Mucosa of descending colon (tissue), 3 donors: Measurements from ENCODE around the gene ATXN7. TPM values are rescaled to one million over a fixed set of nuclear protein-coding genes. Genes with fewer than 3 reads are reported as not detected.
A peak's percentile ranks its signal among the peaks of the same experiment; 100 is the strongest.

ENCODE experiments used
- ATAC-seq: fragments of 200-7000 bp; cut with Tn5 transposase; one replicate; pipeline ENCODE4 v1.9.1; 2020; ENCODE audit warnings: mild to moderate bottlenecking, moderate library complexity
- DNase-seq, 3 donors: peaks; one replicate each; pipeline ENCODE4 v3.0.0-alpha.2; 2020
- H3K36me3 ChIP-seq: fragments of 200-600 bp; one replicate; pipeline ENCODE4 v1.8.0; 2021; ENCODE audit warnings: low read depth, mild to moderate bottlenecking
- H3K4me1 ChIP-seq: fragments of 200-600 bp; one replicate; pipeline ENCODE4 v1.8.0; 2021; ENCODE audit warnings: low read depth, mild to moderate bottlenecking
- H3K4me3 ChIP-seq: fragments of 200-600 bp; one replicate; pipeline ENCODE4 v1.8.0; 2021; ENCODE audit warnings: mild to moderate bottlenecking
- H3K9me3 ChIP-seq: fragments of 200-600 bp; one replicate; pipeline ENCODE4 v1.8.0; 2021; ENCODE audit warnings: mild to moderate bottlenecking
- intact Hi-C, 2 donors: fragments of 100-400 bp; cut with DNase I in 1 of 2; cut with micrococcal nuclease in 1 of 2; formaldehyde crosslinking; loops; one replicate each; pipeline versions ENCODE4 v1.11.0 to v1.11.1; 2022; cut with DNase I, micrococcal nuclease
- total RNA-seq, 3 donors: library from RNA; stranded (reverse); fragmentation: NEBNext Ultra II Directional in 2 of 3; extraction: Animal tissue kit (Norgen Biotek cat#: 25700) in 2 of 3; gene quantifications; one replicate each; pipeline versions ENCODE4 v1.2.1 to v1.2.4, GENCODE V29; 2021 to 2023
- TF ChIP-seq, protein P1 (sequence below): fragments of 200-600 bp; IDR thresholded peaks from one replicate; pipeline ENCODE4 v1.8.0; 2022; ENCODE audit warnings: antibody characterized with exemption, mild to moderate bottlenecking
- donor health status: DM: no; HTN: no; CAD: no; lungs with moderate emphysema.
- donor health status: DM: no; HTN: no; CAD: no.
- donor health status: DM: no; HTN: yes; CAD: no.

The ATXN7 gene
- total RNA-seq, 3 donors from 2014 or later: 41.2 to 57.4 (median 41.5) TPM

- DNase-seq (peak; percentile 91 to 96 (median 95)), ATAC-seq (peak; percentile 89)
- Histone ChIP-seq H3K36me3 (no peaks in the 10 kb centered on the region), H3K4me3 (peak within 1 kb of the TSS; percentile 46), H3K4me1 (peaks cover 21% of the 10 kb centered on the region), H3K9me3 (no peaks in the 10 kb centered on the region)
- TF ChIP-seq, protein P1, sequence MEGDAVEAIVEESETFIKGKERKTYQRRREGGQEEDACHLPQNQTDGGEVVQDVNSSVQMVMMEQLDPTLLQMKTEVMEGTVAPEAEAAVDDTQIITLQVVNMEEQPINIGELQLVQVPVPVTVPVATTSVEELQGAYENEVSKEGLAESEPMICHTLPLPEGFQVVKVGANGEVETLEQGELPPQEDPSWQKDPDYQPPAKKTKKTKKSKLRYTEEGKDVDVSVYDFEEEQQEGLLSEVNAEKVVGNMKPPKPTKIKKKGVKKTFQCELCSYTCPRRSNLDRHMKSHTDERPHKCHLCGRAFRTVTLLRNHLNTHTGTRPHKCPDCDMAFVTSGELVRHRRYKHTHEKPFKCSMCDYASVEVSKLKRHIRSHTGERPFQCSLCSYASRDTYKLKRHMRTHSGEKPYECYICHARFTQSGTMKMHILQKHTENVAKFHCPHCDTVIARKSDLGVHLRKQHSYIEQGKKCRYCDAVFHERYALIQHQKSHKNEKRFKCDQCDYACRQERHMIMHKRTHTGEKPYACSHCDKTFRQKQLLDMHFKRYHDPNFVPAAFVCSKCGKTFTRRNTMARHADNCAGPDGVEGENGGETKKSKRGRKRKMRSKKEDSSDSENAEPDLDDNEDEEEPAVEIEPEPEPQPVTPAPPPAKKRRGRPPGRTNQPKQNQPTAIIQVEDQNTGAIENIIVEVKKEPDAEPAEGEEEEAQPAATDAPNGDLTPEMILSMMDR: no peak
- intact Hi-C loops: no loop called here
These were observed 48.5 kb downstream of the ATXN7 start, which contains the start of gene SCAANT1 for GRCh38 chr3:63911873-63912767. SCAANT1 (minus strand) TSS chr3:63912383.

DNA sequence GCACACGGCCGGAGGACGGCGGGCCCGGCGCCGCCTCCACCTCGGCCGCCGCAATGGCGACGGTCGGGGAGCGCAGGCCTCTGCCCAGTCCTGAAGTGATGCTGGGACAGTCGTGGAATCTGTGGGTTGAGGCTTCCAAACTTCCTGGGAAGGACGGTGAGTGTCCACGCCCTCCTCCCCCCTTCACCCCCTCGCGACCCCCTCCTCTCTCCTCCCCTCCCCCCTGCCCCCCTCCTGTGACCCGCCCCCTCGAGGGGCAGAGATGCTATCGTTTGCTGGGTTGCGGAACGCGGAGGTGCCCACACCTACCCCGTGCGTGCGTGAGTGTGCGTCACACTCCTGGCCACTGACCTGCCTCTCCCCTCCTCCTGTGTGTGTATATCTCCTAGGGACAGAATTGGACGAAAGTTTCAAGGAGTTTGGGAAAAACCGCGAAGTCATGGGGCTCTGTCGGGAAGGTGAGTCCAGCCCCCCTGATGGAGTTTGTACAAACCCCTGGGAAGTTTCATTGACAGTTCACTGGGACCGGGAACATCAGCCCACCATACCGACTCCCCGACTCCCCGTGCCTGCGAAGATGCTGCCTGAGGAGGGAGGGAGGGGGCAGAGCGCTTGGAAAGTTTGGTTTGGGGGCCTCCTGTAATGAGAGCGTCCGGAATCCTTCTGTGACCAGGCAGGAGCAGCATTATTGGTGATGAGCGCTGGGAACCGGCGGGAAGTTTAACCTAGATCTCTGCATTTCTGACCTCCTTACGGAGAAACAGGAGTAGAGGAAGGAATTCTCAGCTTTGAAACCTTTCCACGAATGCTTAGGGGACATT is 49.3 kb downstream of the ATXN7 start:
- no peaks in the 10 kb centered on the region for H3K9me3 ChIP-seq
- H3K36me3 ChIP-seq: no peaks in the 10 kb centered on the region
- DNase-seq (peak; percentile 70 to 86 (median 76)), ATAC-seq (peak; percentile 58)
- intact Hi-C loops: no loop called here
- H3K4me1 ChIP-seq: peaks cover 21% of the 10 kb centered on the region
- H3K4me3 ChIP-seq: peak overlapping the region; percentile 46
- TF ChIP-seq, protein P1: no peak

GRCh38 chr3:63914312-63914711 is 50.6 kb downstream of the ATXN7 start:
- Histone ChIP-seq H3K9me3 (no peaks in the 10 kb centered on the region), H3K4me3 (no peak overlapping the region), H3K4me1 (peaks cover 21% of the 10 kb centered on the region), H3K36me3 (no peaks in the 10 kb centered on the region)
- TF ChIP-seq, protein P1: no peak
- intact Hi-C loops: no loop called here
- peak in 1 of 3 donors; percentile 64 for DNase-seq
- no peak for ATAC-seq

DNA sequence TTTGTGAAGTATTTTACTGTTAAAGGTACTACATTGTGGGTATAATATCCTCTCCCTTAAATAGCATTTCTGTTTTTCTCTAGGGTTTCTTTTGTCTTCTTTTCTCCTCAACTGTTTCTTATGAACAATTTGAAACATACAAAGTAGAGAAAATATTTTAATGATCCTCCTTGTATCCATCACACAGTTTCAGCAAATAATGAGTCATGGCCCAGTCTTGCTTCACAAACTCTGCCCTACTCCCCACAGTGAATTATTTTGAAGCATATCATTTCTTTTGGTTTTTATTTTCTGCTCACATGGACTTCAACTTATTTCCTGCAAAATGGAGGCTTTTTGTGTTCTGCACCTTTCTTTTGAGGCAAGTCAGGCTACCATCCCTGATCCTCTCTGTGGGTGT is 54.7 kb downstream of the ATXN7 start:
- H3K36me3 ChIP-seq: no peaks in the 10 kb centered on the region

DNA sequence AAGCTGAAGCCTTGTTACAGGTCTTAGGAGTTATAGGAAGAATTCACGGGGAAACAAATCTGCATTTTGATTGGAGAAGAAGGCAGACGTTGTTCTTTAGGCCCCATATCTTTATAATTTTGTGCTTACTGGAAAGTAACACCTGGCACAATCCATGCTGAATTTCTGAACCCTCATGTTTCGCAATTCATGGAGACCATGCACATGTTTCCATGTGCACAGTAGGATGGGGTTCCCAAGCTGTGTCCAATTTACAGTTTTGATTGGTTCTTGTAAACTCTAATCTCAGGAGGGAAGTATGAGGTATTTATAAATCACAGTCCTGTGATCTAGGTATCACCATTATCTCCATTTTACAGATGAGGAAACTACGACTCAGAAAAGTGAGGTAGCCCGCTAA is 56.3 kb downstream of the ATXN7 start:
- no peak for DNase-seq
- Histone ChIP-seq H3K9me3 (no peaks in the 10 kb centered on the region), H3K4me1 (no peaks in the 10 kb centered on the region), H3K36me3 (no peaks in the 10 kb centered on the region), H3K4me3 (no peak overlapping the region)
- no peak for ATAC-seq
- TF ChIP-seq, protein P1: no peak
- intact Hi-C loops: no loop called here

More for the DNA sequence above, 54.7 kb downstream of the ATXN7 start:
- Histone ChIP-seq H3K4me1 (peaks cover 11% of the 10 kb centered on the region), H3K9me3 (no peaks in the 10 kb centered on the region), H3K4me3 (no peak overlapping the region)
- intact Hi-C loops: no loop called here
- DNase-seq (no peak), ATAC-seq (no peak)
- TF ChIP-seq, protein P1: no peak
